ENCODE measurements around the gene ZNF134.

The ZNF134 gene

DNA sequence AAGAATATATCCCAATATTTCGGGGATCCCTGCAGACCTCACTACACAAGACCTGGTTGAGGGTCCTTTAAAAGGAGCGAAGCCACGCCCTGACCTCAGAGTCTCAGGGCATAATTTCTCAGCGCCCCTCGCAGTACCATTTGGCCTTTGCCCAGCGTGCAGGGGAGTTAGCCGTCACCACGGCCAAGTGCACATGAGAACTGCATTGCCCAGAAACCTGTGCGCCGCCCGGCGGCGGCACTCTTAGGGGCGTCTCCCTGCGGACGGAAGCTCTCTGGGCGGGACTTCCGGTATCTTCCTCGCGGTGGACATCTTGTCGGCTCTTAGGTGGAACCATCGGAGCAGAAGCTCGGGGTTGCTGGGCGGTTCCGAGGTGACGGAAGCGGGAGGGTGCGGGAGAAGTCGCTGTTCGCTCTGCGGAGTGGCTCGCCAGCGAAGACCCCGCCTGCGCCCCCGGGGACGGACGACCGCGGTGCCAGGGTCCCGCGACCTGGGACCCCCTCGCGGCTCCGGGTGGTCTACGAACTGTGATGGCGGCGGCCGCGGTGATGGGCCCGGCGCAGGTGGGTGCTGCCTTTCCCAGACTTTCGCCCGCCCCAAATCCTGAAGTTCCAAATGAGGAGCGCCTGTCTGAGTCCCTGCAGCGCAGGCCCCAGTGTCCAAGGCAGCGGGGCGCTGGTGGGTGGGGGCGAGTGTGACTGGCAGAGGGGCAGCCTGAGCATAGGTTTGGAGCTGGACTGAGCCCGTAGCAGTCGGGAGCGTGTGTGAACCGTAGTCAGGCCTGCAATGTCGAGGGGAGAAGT, at the start of gene ZNF134:
TSS of gene ZNF134 (plus strand) at position 302 of the 803 bp plus-strand sequence. CDS start 5,227 bp downstream, outside the sequence.
- DNase-seq: peak; percentile 91

DNA sequence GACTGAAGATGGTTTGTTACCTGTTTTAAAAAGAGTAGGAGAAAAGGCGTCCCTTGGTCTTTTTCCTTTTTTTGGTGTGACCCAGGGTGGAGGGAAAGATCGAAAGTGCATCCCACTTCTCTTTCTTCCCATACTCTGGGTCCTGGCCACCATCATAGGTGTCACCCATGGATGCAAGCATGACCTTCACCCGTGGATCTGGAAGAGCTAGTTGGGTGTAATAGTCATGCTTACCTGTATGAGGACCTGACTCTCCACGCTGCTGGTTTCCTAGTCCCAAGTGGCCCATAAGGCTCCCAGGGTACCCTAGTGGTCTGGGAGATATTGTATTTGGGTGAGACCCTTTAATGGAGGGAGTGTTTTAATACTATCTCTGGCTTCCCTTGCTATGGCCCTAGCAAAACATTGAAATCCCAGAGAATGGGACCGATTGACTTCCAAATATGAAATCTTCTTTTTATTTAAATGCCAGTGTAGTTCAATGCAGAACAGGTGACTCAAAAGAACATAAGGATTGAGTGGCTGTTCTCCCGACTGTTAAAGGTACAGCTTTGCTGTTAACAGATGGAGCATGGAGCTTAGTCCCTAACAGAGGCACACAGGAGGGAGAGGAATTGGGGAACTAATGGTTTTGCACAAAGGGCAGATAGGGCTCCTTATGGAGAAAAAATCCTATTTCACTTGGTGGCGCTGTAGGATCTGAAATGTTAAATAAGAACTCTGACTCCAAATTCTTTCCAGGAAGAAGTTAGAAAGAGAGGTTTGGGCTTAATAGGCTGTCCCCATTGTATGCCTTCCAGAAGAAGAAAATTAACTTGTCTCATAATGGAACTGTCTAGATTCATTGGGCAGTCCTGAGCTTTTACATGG, 47.4 kb upstream of the ZNF134 start:
- DNase-seq: no peak

DNA sequence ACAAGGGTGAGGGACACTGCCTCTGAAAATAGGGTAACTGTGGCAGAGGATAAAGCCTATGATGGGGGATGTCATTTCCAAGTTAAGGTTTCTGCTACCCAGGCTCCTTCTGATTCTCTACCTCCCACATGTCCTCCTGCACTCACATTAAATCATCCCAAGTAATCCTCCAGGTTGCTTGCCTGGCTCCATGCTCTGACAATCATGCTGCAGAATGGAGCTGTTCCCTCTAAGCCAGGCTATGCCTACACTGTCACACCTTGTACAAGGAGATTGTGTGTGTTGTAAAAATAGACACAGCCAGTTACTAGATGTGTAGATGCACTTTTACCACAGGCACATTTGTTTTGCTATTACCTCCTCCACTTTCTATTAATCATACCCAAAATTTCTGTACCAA, 43.3 kb upstream of the ZNF134 start:
- DNase-seq: no peak

DNA sequence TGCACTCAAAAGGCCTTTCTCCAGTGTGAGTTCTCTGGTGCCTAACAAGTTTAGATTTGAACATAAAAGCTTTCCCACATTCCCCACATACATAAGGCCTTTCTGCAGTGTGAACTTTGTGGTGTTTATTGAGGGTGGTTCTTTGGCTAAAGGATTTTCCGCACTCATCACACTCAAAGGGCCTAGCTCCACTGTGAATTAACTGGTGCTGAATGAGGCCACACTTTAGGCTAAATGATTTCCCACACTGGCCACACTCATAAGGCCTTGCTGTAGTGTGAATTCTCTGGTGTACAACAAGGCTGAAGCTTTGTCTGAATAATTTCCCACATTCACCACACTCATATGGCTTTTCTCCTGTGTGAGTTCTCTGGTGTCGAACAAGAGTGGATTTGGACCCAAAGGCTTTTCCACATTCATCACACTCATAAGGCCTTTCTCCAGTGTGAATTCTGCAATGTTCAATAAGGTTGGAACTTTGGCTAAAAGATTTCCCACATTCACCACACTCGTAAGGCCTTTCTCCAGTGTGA, 41.6 kb upstream of the ZNF134 start:
- DNase-seq: no peak

DNA sequence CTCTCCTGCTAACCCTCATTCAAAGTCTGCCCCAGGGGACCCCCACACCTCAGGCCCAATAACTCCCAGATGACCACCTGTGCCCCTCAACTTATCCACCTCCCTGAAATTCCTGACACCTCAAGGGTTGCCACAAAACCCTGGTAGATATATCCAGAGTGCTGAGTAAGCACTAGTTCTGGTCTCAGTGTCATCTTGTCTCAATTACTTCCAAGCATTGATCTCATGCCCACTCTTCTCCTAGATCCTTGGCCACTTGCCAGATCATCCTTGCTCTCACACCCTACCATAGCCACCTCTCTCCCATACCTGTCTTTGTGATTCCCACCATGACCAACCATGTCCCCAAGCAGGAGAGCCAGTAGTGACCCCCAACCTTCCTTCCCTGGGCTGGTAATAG, 37.4 kb upstream of the ZNF134 start:
- no peak for DNase-seq

DNA sequence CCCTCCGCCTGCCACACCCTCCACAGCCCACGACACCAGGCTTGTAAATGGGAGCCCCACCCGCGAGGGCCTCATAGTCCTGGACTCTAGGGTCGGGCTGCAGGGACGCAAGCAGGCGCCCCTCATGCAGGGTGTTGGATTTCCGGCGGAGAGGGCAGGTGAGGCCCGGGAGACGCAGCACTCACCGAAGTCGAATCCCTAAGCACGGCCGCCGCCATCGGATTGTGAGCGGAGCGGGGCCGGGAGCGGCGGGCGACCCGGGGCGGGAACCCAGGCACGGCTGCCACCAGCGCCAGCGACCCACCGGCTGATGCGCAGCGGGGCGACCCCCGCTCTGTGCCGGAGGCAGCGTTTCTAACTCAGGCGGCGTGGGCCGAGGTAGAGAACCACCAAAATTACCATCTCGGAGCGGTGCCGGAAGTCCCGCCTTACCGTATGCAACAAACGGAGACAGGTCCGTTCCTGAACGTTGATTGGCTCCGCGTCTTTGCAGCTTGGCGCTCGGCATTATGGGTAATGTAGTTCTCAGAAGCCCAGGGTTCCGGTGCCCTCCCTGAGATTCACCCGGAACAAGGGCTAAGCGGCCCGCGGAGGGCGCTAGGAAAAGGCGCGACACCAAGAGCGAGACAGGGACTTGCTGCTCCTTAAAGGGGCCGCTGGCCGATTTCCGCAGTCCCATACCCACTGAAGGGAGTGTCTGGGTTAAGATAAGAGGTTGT, 35.4 kb upstream of the ZNF134 start, which contains the start of gene ZNF416:
TSS of gene ZNF416 (minus strand) at position 425 of the 719 bp plus-strand sequence. CDS start at position 218, 207 bp downstream.
- DNase-seq: peak; percentile 98

DNA sequence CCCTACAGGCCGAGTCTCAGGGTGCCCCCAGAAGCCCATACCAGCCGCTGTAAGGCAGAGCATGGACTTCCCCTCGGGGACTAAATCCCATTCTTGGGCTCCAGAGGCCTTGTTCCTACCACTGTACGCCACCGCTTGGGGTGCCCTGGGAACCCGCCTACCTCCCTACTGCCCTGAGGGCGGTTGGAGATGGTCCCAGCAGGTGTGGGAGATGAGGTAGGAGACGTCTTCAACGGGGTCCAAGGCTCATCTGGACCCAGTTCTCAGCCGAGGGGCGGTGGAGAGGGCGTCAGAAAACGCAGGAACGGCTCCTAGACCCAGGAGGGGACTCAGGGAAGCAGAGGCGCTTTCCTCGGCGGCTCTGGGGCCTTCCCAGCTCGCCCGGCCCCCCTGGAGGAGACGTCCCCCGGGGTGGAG, 30.9 kb upstream of the ZNF134 start:
- DNase-seq: no peak

DNA sequence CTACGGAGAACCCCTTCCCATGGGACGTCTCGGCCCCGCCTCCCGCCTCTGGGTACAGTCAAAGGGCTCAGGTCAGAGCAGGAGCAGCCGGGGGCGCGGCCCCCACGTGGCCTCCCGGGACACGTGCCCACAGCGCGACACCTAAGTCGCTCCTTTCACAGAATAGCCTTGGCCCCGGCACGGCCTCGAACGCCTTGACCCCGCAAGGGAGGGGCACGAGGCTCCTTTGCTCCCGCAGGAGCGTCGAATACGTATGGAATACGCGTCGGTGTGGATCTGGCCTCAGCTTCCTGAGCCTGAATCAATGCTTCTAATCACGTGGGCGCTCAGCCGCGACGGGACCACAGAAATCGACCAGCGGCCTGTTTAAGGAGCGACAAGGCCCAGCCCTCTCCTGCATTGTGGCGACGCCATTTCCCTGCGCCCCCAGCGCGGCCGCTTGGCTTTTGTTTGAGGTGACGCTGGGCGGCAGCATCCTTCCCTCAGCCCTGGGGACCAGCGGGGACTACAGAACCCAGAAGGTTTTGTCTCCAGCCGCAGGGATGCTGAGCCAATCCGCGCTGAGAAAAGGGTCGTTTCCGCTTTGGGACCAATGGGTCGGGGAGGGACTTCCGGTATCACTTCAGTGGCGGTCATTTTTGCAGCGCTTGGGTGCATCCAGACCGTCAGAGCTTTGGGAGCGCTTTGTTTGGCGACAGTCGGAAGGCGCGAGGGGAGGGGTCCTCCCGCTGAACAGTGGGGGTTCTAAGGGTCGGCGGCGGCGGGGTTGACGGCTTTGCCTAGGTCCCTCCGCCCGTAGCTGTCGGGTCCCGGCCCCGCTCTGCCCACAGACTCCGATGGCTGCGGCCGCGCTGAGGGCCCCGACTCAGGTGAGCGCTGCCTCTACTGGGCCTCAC, 30.3 kb upstream of the ZNF134 start, which contains the start of gene ZIK1:
TSS of gene ZIK1 (plus strand) at position 625 of the 896 bp plus-strand sequence. CDS start at position 837, 212 bp downstream.
- peak; percentile 93 for DNase-seq

DNA sequence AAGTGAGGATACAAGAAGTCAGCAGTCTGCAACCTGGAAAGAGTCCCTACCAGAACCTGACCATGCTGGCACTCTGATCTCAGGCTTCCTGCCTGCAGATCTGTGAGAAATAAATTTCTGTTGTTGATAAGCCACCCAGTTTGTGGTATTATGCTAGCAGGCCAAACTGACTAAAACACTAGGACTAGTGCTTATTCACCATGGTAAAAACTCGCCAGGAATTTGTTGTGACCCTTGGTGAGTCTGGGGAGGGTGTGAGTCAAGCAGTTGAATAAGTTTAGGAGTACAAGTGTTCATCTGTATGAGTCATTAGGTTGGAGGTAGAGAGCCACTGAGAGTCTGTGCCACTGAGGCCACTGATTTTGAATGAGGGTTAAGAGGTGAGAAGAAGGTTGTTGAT, 26.5 kb upstream of the ZNF134 start:
- no peak for DNase-seq

DNA sequence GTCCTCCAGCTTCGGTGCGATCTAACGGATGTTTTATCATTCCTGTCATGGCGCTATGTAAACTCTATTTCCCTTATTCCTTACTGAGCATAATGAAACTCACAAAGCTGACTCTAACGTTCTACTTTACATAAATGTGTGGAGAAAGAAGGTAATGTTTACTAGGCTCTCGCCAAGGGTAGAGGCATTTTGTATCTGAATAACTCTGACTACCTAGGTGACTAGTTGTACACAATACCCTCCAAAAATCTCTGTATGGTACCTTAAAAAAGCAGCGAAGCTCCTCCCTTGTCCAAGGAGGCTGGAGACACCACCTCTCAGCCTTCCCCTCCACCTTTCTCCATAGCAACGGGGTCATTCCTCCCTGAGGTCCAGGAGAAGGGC, 14.7 kb upstream of the ZNF134 start:
- no peak for DNase-seq

DNA sequence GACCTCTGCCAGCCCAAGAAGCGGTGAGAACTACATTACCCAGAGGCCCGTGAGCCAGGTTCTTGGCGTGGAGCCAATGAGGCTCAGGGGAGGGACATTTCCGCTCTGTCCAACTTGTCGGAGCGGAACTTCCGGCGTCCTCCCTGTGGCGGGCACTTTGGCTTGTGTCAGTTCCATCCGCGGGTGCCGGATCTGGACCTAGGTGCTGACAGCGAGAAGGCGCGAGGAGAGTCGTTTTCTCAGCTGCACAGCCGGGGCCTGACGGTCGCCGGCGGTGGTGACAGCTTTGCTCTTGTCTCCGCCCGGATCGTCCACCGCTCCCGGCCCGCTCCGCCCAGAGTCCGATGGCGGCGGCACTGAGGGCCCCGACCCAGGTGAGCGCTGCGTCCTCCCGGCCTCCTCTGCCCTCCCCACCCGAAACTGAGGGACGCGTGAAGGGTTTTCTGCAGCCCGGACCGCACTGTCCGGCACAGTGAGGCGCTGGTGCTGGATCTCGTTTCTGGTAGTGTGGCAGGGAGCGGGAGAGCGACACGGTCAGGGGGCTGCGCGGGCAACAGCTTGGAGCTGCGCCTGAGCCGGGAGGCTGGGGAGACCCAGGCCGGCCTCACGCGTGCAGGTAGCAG, 14.2 kb upstream of the ZNF134 start, which contains the start of gene ZNF530:
TSS of gene ZNF530 (plus strand) at position 125 of the 623 bp plus-strand sequence. CDS start 4,461 bp downstream, outside the sequence.
- DNase-seq: peak; percentile 86

DNA sequence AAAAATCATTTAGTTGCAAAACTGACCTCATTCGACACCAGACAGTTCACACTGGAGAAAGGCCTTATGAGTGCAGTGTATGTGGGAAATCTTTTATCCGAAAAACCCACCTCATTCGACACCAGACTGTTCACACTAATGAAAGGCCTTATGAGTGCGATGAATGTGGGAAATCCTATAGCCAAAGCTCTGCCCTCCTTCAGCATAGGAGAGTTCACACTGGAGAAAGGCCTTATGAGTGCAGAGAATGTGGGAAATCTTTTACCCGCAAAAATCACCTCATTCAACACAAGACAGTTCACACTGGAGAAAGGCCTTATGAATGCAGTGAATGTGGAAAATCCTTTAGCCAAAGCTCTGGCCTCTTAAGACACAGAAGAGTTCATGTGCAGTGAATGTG, 7.1 kb upstream of the ZNF134 start:
- no peak for DNase-seq

DNA sequence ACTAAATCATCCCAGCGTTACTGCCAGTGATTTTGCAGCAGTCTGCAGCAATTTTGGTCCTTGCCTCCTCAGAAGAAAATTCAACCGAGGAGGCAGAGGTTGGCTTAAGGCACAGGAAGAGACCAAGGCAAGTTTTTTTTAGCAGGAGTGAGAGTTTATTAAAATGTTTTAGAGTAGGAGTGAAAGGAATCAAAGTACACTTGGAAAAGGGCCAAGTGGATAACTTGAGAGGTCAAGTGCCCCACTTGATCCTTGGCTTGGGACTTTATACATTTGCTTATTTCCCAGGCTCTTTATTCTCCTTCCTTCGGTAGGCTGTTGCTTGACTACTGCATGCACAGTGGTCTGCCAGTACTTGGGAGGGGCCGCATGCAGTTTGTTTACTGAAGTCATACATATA, 2.9 kb upstream of the ZNF134 start:
- DNase-seq: no peak

DNA sequence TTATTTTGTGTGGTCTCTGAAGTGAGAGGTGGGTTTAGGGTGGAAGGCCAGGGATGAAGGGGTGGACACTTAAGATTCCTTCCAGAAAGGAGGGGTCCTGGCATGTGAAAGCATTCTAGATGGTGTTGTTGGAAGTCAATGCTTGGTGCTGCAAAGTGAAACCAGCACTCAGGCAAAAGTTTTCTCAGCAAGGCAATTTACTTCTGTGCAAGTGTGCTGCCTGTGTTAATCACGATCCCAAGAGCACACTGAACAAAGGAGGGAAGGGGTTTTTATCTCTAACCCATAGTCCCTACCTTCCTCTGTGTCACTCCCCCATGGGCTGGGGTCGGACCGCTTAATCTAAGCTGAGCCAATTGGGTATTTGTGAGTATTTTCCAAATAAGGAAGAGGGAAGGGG, 1.3 kb downstream of the ZNF134 start:
- DNase-seq: no peak

DNA sequence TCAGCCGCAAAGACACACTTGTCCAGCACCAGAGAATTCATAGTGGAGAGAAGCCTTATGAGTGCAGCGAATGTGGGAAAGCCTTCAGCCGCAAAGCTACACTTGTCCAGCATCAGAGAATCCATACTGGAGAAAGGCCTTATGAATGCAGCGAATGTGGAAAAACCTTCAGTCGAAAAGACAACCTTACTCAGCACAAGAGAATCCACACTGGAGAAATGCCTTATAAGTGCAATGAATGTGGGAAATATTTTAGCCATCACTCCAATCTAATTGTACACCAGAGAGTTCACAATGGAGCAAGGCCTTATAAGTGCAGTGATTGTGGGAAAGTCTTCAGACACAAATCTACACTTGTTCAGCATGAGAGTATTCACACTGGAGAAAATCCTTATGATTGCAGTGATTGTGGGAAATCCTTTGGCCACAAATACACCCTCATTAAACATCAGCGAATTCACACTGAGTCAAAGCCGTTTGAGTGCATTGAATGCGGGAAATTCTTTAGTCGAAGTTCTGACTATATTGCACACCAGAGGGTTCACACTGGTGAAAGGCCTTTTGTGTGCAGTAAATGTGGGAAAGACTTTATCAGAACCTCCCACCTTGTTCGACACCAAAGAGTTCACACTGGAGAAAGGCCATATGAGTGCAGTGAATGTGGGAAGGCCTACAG, 6.8 kb downstream of the ZNF134 start:
- no peak for DNase-seq

DNA sequence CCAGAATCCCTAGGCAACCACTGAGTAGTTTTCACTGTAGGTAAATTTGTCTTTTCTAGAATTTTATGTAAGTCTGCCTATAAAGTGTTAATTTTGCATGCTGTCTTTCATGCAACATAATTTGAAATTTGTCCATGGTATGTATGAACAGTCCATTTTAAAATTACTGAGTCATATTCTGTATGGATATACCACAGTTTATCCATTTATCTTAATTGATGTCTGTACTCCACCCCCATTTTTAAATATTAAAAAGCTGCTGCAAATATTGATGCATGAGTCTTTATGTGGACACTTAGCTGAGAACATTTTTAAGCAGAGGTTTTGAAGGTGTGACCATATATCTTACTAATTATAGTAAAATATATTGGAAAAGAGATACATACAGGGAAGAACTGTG, 9.0 kb downstream of the ZNF134 start:
- no peak for DNase-seq

DNA sequence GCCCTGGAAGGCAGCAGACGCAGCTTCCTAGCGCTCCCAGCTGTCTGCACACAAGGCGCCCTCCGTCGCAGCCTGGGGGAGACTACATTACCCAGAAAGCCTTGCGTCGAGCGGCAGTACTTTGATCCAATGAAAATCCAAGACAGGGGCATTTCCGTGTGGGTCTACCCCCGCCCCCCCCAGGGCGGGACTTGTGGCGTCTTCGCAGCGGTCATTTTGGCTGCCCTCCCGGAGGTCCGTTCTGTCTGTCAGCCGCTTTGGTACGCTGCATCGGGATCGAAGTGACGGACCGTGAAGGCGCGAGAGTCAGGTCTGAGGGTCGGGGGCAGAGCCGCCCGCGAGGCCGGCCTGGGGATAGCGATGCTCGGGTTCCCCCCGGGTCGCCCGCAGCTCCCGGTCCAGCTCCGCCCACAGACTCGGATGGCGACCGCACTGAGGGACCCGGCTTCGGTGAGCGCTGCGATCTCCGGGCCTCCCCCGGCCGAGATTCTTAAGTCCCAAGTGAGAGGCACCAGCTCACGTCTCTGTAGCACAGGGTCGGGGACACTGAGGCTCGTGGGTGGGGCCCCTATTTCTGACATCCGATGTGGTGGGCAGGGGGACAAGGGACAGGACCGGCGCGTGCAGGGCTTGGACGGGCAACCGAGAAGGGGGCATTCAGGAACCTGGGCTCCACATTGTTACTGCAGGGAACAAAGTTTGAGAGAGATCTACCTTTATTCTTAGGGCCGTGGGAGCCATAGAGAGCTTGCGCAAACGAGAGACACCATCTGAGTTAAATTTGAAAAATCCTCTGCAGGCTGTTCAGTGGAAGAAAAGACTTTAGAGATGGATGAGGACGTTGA, 19.2 kb downstream of the ZNF134 start, which contains the start of gene ZNF211:
TSS of gene ZNF211 (plus strand) at position 182 of the 845 bp plus-strand sequence. CDS start at position 361, 179 bp downstream.
- DNase-seq: peak; percentile 88

DNA sequence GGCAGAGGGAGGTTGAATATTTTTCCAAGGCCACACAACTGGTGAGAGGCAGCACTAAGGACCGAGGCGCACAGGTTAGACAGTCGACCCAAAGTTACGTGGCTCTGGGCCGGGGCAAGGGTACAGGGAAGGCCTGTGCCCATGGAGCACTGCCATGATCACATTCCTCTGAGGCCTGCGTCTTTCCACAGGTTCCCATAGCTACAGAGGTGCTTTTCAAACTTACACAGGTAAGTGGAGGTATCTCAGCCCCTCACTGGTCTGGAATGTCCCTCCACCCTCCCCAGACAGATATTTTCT, 19.7 kb downstream of the ZNF134 start:
- DNase-seq: no peak

DNA sequence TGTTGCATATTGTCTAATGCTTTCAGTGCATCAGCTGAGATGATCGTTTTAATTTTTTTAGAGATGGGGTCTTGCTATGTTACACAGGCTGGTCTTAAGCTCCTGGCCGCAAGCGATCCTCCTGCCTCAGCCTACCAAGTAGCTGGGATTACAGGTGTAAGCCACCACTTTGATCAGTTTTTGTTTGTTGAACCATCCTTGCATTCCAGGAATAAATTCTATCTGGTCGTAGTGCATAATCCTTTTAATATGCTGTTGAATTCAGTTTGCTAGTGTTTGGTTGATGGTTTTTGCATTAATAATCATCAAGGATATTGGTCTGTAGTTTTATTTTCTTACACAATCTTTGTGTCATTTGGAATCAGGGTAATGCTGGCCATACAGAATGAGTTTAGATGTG, 23.3 kb downstream of the ZNF134 start:
- DNase-seq: no peak

Measured in CD4-positive, alpha-beta T cell treated with Interferon gamma for 1 hour (primary cell).